ENCODE data around the gene CACNA1D.

CACNA1D gene

DNA sequence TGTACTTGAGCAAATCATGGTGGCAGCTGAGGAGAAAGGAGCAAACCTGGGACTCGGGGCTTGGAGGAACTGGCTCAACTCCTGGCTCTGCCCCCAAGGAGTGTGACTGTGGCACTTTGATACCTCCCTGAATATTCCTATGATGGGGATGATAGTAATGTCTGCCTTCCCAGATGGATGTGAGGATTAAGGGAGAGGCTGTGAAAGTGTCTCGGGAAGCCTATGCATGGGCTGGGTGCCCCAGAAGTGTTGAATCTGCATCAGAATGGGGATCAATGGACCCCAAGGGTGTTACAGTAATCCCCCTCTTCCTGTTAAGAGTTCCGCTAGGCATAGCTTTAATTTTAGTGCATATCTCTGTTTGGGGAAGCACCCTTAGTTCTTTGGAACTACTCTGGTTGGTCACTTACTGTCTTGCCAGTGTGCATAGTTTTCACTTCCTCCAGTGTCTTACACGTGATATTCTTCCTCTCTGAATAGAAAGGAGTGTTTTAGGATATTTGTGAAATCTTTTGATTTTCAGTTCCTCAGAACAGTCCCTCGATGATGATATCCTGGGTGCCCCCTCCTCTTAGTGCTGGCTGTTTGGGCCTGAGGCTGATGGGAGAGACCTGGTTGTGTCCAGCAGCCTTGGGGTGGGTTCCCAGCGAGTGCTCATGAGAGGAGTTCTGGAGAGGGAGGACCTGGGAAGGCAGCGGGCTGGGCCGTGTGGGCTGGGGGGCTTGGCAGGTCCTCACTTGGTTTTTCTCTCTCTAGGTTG is 254.3 kb downstream of the CACNA1D start:
- Histone ChIP-seq H3K9ac (ENCODE audit: low read length) (no peak overlapping the region), H3K36me3 (ENCODE audit: control insufficient read depth in 1 of 2, insufficient read depth in 2 of 2, low read depth in 1 of 2, low read length in 2 of 2) (no peaks in the 10 kb centered on the region), H3K27me3 (ENCODE audit: control insufficient read depth in 1 of 2, insufficient read depth in 1 of 2, low read length in 2 of 2) (peaks cover 9 to 34% of the 10 kb centered on the region in 2 experiments), H4K91ac (ENCODE audit: low read length) (no peak overlapping the region), H3K4me3 (ENCODE audit: insufficient read depth in 1 of 2, low read depth in 1 of 2, low read length in 2 of 2) (no peak overlapping the region), H2BK5ac (ENCODE audit: low read depth, low read length, poor library complexity, severe bottlenecking) (no peak overlapping the region), H3K4ac (ENCODE audit: low read depth in 1 of 2, low read length in 2 of 2) (no peak overlapping the region), H3K9me3 (ENCODE audit: control insufficient read depth, low read length) (peaks cover 2% of the 10 kb centered on the region), H2BK15ac (ENCODE audit: low read depth, poor library complexity, severe bottlenecking) (no peak overlapping the region), H3K4me2 (ENCODE audit: low read length, poor library complexity, severe bottlenecking) (no peak overlapping the region), H2BK12ac (ENCODE audit: low read length in 2 of 2) (no peak overlapping the region), H3K27ac (ENCODE audit: low read length, poor library complexity, severe bottlenecking) (no peak overlapping the region), H4K8ac (ENCODE audit: low read length) (no peak overlapping the region), H2BK120ac (ENCODE audit: low read depth, low read length) (no peak overlapping the region), H3K18ac (ENCODE audit: low read depth in 1 of 2, low read length in 2 of 2) (no peak overlapping the region), H3K23ac (ENCODE audit: low read length in 2 of 2) (no peak overlapping the region), H3K4me1 (ENCODE audit: control insufficient read depth, insufficient read depth, low read depth, low read length) (no peaks in the 10 kb centered on the region), H2AK5ac (ENCODE audit: low read length, severe bottlenecking) (no peak overlapping the region), H2AFZ (ENCODE audit: low read depth, low read length) (no peak overlapping the region), H3K79me1 (replicated peaks; ENCODE audit: low read length, poor library complexity, severe bottlenecking) (no peaks in the 10 kb centered on the region), H3K14ac (ENCODE audit: low read length in 2 of 2) (no peak overlapping the region)
- 69% methylated on average over 8 of the region's 8 CpGs for WGBS
- DNase-seq: no peak

DNA sequence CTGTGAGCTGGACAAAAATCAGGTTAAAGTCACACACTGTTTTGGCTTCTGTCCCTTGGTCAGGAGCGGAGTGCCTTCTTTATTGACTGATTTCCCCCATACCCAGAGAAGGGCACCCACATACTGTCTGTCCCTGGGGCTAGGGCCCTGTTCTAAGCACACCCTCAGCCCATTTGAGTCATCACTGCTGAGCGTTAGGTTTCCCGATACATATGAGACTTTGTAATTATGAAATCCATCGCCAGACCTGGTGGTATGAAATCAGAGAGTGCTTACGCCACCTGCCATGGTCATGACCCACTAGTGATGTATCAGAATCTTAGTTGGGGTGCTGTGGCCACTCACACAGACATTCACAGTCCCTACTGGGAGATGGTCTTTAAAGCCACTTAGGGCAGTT is 255.0 kb downstream of the CACNA1D start:
- Histone ChIP-seq H4K8ac (ENCODE audit: low read length) (no peak overlapping the region), H2BK120ac (ENCODE audit: low read depth, low read length) (no peak overlapping the region), H2BK12ac (ENCODE audit: low read length in 2 of 2) (no peak overlapping the region), H3K4me2 (ENCODE audit: low read length, poor library complexity, severe bottlenecking) (no peak overlapping the region), H3K18ac (ENCODE audit: low read depth in 1 of 2, low read length in 2 of 2) (no peak overlapping the region), H4K91ac (ENCODE audit: low read length) (no peak overlapping the region), H2BK15ac (ENCODE audit: low read depth, poor library complexity, severe bottlenecking) (no peak overlapping the region), H3K9me3 (ENCODE audit: control insufficient read depth, low read length) (peaks cover 2% of the 10 kb centered on the region), H2AK5ac (ENCODE audit: low read length, severe bottlenecking) (no peak overlapping the region), H3K4me1 (ENCODE audit: control insufficient read depth, insufficient read depth, low read depth, low read length) (no peaks in the 10 kb centered on the region), H3K4ac (ENCODE audit: low read depth in 1 of 2, low read length in 2 of 2) (no peak overlapping the region), H3K27me3 (ENCODE audit: control insufficient read depth in 1 of 2, insufficient read depth in 1 of 2, low read length in 2 of 2) (peaks cover 6 to 35% of the 10 kb centered on the region in 2 experiments), H3K79me1 (replicated peaks; ENCODE audit: low read length, poor library complexity, severe bottlenecking) (no peaks in the 10 kb centered on the region), H3K4me3 (ENCODE audit: insufficient read depth in 1 of 2, low read depth in 1 of 2, low read length in 2 of 2) (no peak overlapping the region), H3K9ac (ENCODE audit: low read length) (no peak overlapping the region), H3K14ac (ENCODE audit: low read length in 2 of 2) (no peak overlapping the region), H3K36me3 (ENCODE audit: control insufficient read depth in 1 of 2, insufficient read depth in 2 of 2, low read depth in 1 of 2, low read length in 2 of 2) (no peaks in the 10 kb centered on the region), H2BK5ac (ENCODE audit: low read depth, low read length, poor library complexity, severe bottlenecking) (no peak overlapping the region), H3K27ac (ENCODE audit: low read length, poor library complexity, severe bottlenecking) (no peak overlapping the region), H2AFZ (ENCODE audit: low read depth, low read length) (no peak overlapping the region), H3K23ac (ENCODE audit: low read length in 2 of 2) (no peak overlapping the region)
- whole genome bisulfite sequencing: 95% methylated on average over 5 of the region's 5 CpGs
- DNase-seq: no peak

DNA sequence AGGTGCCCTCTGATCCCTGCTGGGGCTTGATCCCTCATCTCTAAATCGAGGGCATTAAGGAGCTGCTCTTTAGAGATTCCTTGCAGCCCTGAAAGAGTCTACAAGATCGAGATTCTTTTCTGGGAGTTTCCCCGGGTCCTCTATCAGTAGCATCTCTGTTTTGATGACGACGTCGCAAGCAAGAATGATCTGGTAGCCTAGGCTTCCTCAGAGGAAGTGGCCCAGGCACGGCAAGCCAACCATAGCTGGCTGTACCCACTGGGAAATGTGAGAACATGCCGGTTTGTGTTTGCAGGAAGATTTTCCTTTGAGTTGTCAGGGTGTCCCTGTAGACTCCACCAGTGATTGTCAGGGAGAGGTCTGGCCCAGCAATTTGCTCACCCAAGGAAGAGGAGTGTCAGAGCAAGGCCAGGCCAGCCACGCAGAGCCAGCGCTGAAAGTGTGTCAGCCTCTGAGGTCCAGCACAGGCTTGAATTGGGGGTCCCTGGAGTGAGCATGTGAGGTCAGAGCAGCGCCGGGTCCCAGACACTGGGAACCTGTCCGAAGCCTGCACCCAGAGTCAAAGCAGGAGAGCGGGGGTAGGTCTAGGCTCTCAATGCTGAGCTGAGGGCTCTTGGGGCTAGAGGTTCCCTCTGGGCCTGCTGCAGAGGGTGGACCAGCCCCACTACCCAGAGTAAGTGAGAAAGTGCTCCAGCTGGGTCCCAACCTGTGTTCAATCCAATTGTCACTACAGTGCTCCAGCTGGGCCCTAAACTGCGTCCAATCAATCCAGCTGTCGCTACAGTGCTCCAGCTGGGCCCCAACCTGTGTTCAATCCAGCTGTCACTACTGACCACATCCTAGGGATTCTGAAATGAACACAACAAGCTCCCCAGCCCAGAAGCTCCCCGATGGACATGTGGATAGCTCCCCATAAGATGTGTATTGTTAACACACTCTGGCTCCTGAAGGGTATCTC is 256.1 kb downstream of the CACNA1D start:
- Histone ChIP-seq H3K9ac (ENCODE audit: low read length) (no peak overlapping the region), H3K23ac (ENCODE audit: low read length in 2 of 2) (no peak overlapping the region), H3K18ac (ENCODE audit: low read depth in 1 of 2, low read length in 2 of 2) (no peak overlapping the region), H3K4ac (ENCODE audit: low read depth in 1 of 2, low read length in 2 of 2) (no peak overlapping the region), H3K79me1 (replicated peaks; ENCODE audit: low read length, poor library complexity, severe bottlenecking) (no peaks in the 10 kb centered on the region), H3K27ac (ENCODE audit: low read length, poor library complexity, severe bottlenecking) (no peak overlapping the region), H4K8ac (ENCODE audit: low read length) (no peak overlapping the region), H2BK120ac (ENCODE audit: low read depth, low read length) (no peak overlapping the region), H2BK12ac (ENCODE audit: low read length in 2 of 2) (no peak overlapping the region), H3K9me3 (ENCODE audit: control insufficient read depth, low read length) (peaks cover 2% of the 10 kb centered on the region), H3K4me3 (ENCODE audit: insufficient read depth in 1 of 2, low read depth in 1 of 2, low read length in 2 of 2) (no peak overlapping the region), H3K4me2 (ENCODE audit: low read length, poor library complexity, severe bottlenecking) (no peak overlapping the region), H2BK5ac (ENCODE audit: low read depth, low read length, poor library complexity, severe bottlenecking) (no peak overlapping the region), H3K36me3 (ENCODE audit: control insufficient read depth in 1 of 2, insufficient read depth in 2 of 2, low read depth in 1 of 2, low read length in 2 of 2) (no peaks in the 10 kb centered on the region), H3K4me1 (ENCODE audit: control insufficient read depth, insufficient read depth, low read depth, low read length) (no peaks in the 10 kb centered on the region), H4K91ac (ENCODE audit: low read length) (no peak overlapping the region), H2AK5ac (ENCODE audit: low read length, severe bottlenecking) (no peak overlapping the region), H2BK15ac (ENCODE audit: low read depth, poor library complexity, severe bottlenecking) (no peak overlapping the region), H3K27me3 (ENCODE audit: control insufficient read depth in 1 of 2, insufficient read depth in 1 of 2, low read length in 2 of 2) (peaks cover 5 to 44% of the 10 kb centered on the region in 2 experiments), H2AFZ (ENCODE audit: low read depth, low read length) (no peak overlapping the region), H3K14ac (ENCODE audit: low read length in 2 of 2) (no peak overlapping the region)
- no peak for DNase-seq
- 83% methylated on average over 17 of the region's 17 CpGs for WGBS

DNA sequence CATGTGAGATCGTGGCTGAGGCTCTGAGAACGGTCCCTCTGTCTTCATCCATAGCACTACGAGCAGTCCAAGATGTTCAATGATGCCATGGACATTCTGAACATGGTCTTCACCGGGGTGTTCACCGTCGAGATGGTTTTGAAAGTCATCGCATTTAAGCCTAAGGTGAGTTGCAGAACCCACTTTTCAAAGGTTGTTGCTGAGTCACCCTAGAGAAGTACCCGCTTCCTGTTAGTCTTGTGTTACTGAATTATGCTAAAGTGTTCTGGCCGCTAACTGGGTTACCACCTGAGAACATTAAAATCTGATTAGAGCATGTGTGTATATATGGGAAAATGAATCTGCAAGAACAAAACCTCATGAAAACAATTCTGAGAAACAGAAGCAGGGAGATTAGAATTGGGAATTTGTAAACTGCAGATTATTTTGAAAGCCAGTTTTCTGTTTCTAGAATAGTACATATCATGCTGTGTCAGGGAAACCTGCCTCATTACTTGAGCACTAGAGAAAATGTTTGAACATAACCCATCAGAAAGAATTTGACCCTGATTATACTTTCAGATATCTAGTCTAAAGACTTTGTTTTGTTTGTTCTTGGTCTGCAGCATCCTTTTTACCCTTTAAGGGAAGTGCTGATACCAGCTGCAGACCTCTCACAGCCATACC is 259.2 kb downstream of the CACNA1D start:
- H3K79me1 ChIP-seq (replicated peaks; ENCODE audit: low read length, poor library complexity, severe bottlenecking): no peaks in the 10 kb centered on the region
- no peaks in the 10 kb centered on the region for H3K9me3 ChIP-seq (ENCODE audit: control insufficient read depth, low read length)
- H3K4me3 ChIP-seq (ENCODE audit: insufficient read depth in 1 of 2, low read depth in 1 of 2, low read length in 2 of 2): no peak overlapping the region
- H2BK12ac ChIP-seq (ENCODE audit: low read length in 2 of 2): no peak overlapping the region
- no peak for DNase-seq
- H2BK15ac ChIP-seq (ENCODE audit: low read depth, poor library complexity, severe bottlenecking): no peak overlapping the region
- H3K4ac ChIP-seq (ENCODE audit: low read depth in 1 of 2, low read length in 2 of 2): no peak overlapping the region
- H3K4me1 ChIP-seq (ENCODE audit: control insufficient read depth, insufficient read depth, low read depth, low read length): no peaks in the 10 kb centered on the region
- H3K14ac ChIP-seq (ENCODE audit: low read length in 2 of 2): no peak overlapping the region
- H3K27me3 ChIP-seq (ENCODE audit: control insufficient read depth in 1 of 2, insufficient read depth in 1 of 2, low read length in 2 of 2): peaks cover 3 to 40% of the 10 kb centered on the region in 2 experiments
- WGBS: 81% methylated on average over 9 of the region's 9 CpGs
- no peak overlapping the region for H4K8ac ChIP-seq (ENCODE audit: low read length)
- no peaks in the 10 kb centered on the region for H3K36me3 ChIP-seq (ENCODE audit: control insufficient read depth in 1 of 2, insufficient read depth in 2 of 2, low read depth in 1 of 2, low read length in 2 of 2)
- no peak overlapping the region for H3K23ac ChIP-seq (ENCODE audit: low read length in 2 of 2)
- H3K9ac ChIP-seq (ENCODE audit: low read length): no peak overlapping the region
- no peak overlapping the region for H2AFZ ChIP-seq (ENCODE audit: low read depth, low read length)
- no peak overlapping the region for H3K27ac ChIP-seq (ENCODE audit: low read length, poor library complexity, severe bottlenecking)
- H2BK120ac ChIP-seq (ENCODE audit: low read depth, low read length): no peak overlapping the region
- H3K4me2 ChIP-seq (ENCODE audit: low read length, poor library complexity, severe bottlenecking): no peak overlapping the region
- no peak overlapping the region for H4K91ac ChIP-seq (ENCODE audit: low read length)
- H2AK5ac ChIP-seq (ENCODE audit: low read length, severe bottlenecking): no peak overlapping the region
- no peak overlapping the region for H2BK5ac ChIP-seq (ENCODE audit: low read depth, low read length, poor library complexity, severe bottlenecking)
- H3K18ac ChIP-seq (ENCODE audit: low read depth in 1 of 2, low read length in 2 of 2): no peak overlapping the region

Data from mesenchymal stem cell (in vitro differentiated cells and primary cell).